H9 (cell line): ENCODE results near the gene ASIC3. TPM values are rescaled to one million over a fixed set of nuclear protein-coding genes. Genes with fewer than 3 reads are reported as not detected.

Source experiments
- DNase-seq: peaks from one replicate; pipeline ENCODE4 v3.0.0-alpha.2; 2017
- H2AFZ ChIP-seq: one replicate; pipeline ENCODE4 v1.6.1; 2013; ENCODE audit warnings: mild to moderate bottlenecking, low read length, control low read depth, moderate library complexity
- H2AK5ac ChIP-seq: 2 replicates; pipeline ENCODE4 v1.6.1; 2013; ENCODE audit warnings: low read length, control low read depth, mixed read lengths; ENCODE audit not compliant: insufficient read length
- H2BK120ac ChIP-seq: one replicate; pipeline ENCODE4 v1.6.1; 2013; ENCODE audit warnings: low read depth, mild to moderate bottlenecking, low read length, control low read depth, inconsistent platforms; ENCODE audit not compliant: poor library complexity, severe bottlenecking
- H2BK12ac ChIP-seq: 2 replicates; pipeline ENCODE4 v1.6.1; 2013; ENCODE audit warnings: low read length, control low read depth, mixed read lengths, low read depth; ENCODE audit not compliant: insufficient read length
- H2BK15ac ChIP-seq: 2 replicates; pipeline ENCODE4 v1.6.1; 2013; ENCODE audit warnings: low read depth, low read length, control low read depth
- H2BK20ac ChIP-seq: one replicate; pipeline ENCODE4 v1.6.1; 2013; ENCODE audit warnings: low read depth, mild to moderate bottlenecking, low read length, control low read depth, inconsistent platforms; ENCODE audit not compliant: poor library complexity, severe bottlenecking
- H2BK5ac ChIP-seq: 2 replicates; pipeline ENCODE4 v1.6.1; 2013; ENCODE audit warnings: low read length, control low read depth, mixed read lengths; ENCODE audit not compliant: insufficient read length
- H3K14ac ChIP-seq: 2 replicates; pipeline ENCODE4 v1.6.1; 2013; ENCODE audit warnings: low read length, control low read depth; ENCODE audit not compliant: insufficient read depth
- H3K18ac ChIP-seq: 2 replicates; pipeline ENCODE4 v1.6.1; 2013; ENCODE audit warnings: low read depth, mild to moderate bottlenecking, mixed read lengths, low read length, control low read depth; ENCODE audit not compliant: insufficient read length
- H3K23ac ChIP-seq: 2 replicates; pipeline ENCODE4 v1.6.1; 2013; ENCODE audit warnings: low read length, control low read depth, mixed read lengths, low read depth; ENCODE audit not compliant: insufficient read length
- H3K23me2 ChIP-seq: 2 replicates; pipeline ENCODE4 v1.6.1; 2013; ENCODE audit warnings: low read depth, mild to moderate bottlenecking, mixed read lengths, low read length, control low read depth; ENCODE audit not compliant: insufficient read length, poor library complexity, severe bottlenecking
- H3K27ac ChIP-seq: 2 replicates; pipeline ENCODE4 v1.5.1; 2013; ENCODE audit warnings: low read length, control low read depth, mixed read lengths, low read depth; ENCODE audit not compliant: insufficient read length
- H3K27me3 ChIP-seq: 2 replicates; pipeline ENCODE4 v1.6.1; 2013; ENCODE audit warnings: low read length, control low read depth, inconsistent platforms; ENCODE audit not compliant: insufficient read depth
- H3K4ac ChIP-seq: 2 replicates; pipeline ENCODE4 v1.6.1; 2013; ENCODE audit warnings: low read depth, mild to moderate bottlenecking, control low read depth, inconsistent platforms, low read length, moderate library complexity
- H3K4me1 ChIP-seq: 2 replicates; pipeline ENCODE4 v1.6.1; 2013; ENCODE audit warnings: low read length, control low read depth, inconsistent platforms; ENCODE audit not compliant: insufficient read depth
- H3K4me2 ChIP-seq: 2 replicates; pipeline ENCODE4 v1.6.1; 2013; ENCODE audit warnings: low read length, control low read depth, mixed read lengths; ENCODE audit not compliant: insufficient read length, insufficient read depth
- H3K56ac ChIP-seq: 2 replicates; pipeline ENCODE4 v1.6.1; 2013; ENCODE audit warnings: low read depth, mild to moderate bottlenecking, mixed read lengths, low read length, control low read depth; ENCODE audit not compliant: insufficient read length
- H3K79me1 ChIP-seq: 2 replicates; pipeline ENCODE4 v1.6.1; 2013; ENCODE audit warnings: low read depth, mild to moderate bottlenecking, moderate library complexity, low read length, control low read depth, inconsistent platforms; ENCODE audit not compliant: insufficient read depth, poor library complexity, severe bottlenecking
- H3K79me2 ChIP-seq: 2 replicates; pipeline ENCODE4 v1.6.1; 2013; ENCODE audit warnings: low read length, control low read depth, inconsistent platforms; ENCODE audit not compliant: insufficient read depth
- H3K9ac ChIP-seq: 2 replicates; pipeline ENCODE4 v1.6.1; 2013; ENCODE audit warnings: low read length, control low read depth, mixed read lengths; ENCODE audit not compliant: insufficient read length; ENCODE audit errors: extremely low read depth
- H3K9me3 ChIP-seq: one replicate; pipeline ENCODE4 v1.6.1; 2013; ENCODE audit warnings: low read depth, low read length, inconsistent platforms; ENCODE audit not compliant: control insufficient read depth
- H3T11ph ChIP-seq: one replicate; pipeline ENCODE4 v1.6.1; 2013; ENCODE audit warnings: mild to moderate bottlenecking, low read length, control low read depth, inconsistent platforms
- H4K20me1 ChIP-seq: one replicate; pipeline ENCODE4 v1.6.1; 2013; ENCODE audit not compliant: control insufficient read depth, insufficient read length, insufficient read depth
- H4K5ac ChIP-seq: 2 replicates; pipeline ENCODE4 v1.6.1; 2013; ENCODE audit warnings: low read depth, mild to moderate bottlenecking, mixed read lengths, low read length, control low read depth; ENCODE audit not compliant: insufficient read length
- H4K8ac ChIP-seq: replicated peaks from 2 replicates; pipeline ENCODE4 v1.6.1; 2013; ENCODE audit warnings: low read length, control low read depth, mixed read lengths, low read depth; ENCODE audit not compliant: insufficient read length
- H4K91ac ChIP-seq: 2 replicates; pipeline ENCODE4 v1.6.1; 2013; ENCODE audit warnings: low read depth, mild to moderate bottlenecking, moderate library complexity, mixed read lengths, low read length, control low read depth; ENCODE audit not compliant: insufficient read length
- H3K27ac Mint-ChIP-seq, 3 experiments: 2 replicates in 2 of 3; 3 replicates in 1 of 3; pipeline ENCODE4 v1.8.0; 2020 to 2021; ENCODE audit warnings: mixed read lengths in 3 of 3, mild to moderate bottlenecking in 1 of 3, moderate library complexity in 1 of 3
- H3K27me3 Mint-ChIP-seq: 2 replicates; pipeline ENCODE4 v1.8.0; 2021; ENCODE audit warnings: low read depth, mild to moderate bottlenecking, moderate library complexity, mixed read lengths
- H3K36me3 Mint-ChIP-seq, 3 experiments: 2 replicates in 2 of 3; 3 replicates in 1 of 3; pipeline ENCODE4 v1.8.0; 2020 to 2021; ENCODE audit warnings: low read depth in 3 of 3, mixed read lengths in 3 of 3; ENCODE audit not compliant: insufficient read depth in 1 of 3
- H3K4me1 Mint-ChIP-seq, 2 experiments: 2 replicates each; pipeline ENCODE4 v1.8.0; 2020; ENCODE audit warnings: mixed read lengths in 2 of 2
- H3K4me3 Mint-ChIP-seq, 2 experiments: 2 replicates in 1 of 2; 3 replicates in 1 of 2; pipeline ENCODE4 v1.8.0; 2020 to 2021; ENCODE audit warnings: mild to moderate bottlenecking in 2 of 2, mixed read lengths in 2 of 2, moderate library complexity in 1 of 2
- H3K9me3 Mint-ChIP-seq, 2 experiments: 2 replicates in 1 of 2; 3 replicates in 1 of 2; pipeline ENCODE4 v1.8.0; 2020; ENCODE audit warnings: mild to moderate bottlenecking in 2 of 2, mixed read lengths in 2 of 2, moderate library complexity in 1 of 2
- WGBS: extraction: QIAGEN DNeasy Blood & Tissue Kit; methylation state at CpG from one replicate; pipeline ENCODE4 v1.1.7; 2013; ENCODE audit warnings: missing lambda C conversion rate, low lambda C conversion rate, mixed read lengths; ENCODE audit not compliant: insufficient read length; ENCODE audit errors: extremely low coverage; 5-methylcytosine and 5-hydroxymethylcytosine counted together
- total RNA-seq: library from RNA; stranded (reverse); gene quantifications from 2 replicates; pipeline ENCODE4 v1.2.1, GENCODE V29; 2021
- TF ChIP-seq, protein P1 (sequence below): fragments of 200-600 bp; sonication (generic); conservative IDR thresholded peaks from 3 replicates; pipeline ENCODE4 v1.8.0; 2021; ENCODE audit warnings: antibody characterized with exemption, mild to moderate bottlenecking

The ASIC3 gene
- total RNA-seq, 1 experiment from 2014 or later = 1.7 TPM

DNA sequence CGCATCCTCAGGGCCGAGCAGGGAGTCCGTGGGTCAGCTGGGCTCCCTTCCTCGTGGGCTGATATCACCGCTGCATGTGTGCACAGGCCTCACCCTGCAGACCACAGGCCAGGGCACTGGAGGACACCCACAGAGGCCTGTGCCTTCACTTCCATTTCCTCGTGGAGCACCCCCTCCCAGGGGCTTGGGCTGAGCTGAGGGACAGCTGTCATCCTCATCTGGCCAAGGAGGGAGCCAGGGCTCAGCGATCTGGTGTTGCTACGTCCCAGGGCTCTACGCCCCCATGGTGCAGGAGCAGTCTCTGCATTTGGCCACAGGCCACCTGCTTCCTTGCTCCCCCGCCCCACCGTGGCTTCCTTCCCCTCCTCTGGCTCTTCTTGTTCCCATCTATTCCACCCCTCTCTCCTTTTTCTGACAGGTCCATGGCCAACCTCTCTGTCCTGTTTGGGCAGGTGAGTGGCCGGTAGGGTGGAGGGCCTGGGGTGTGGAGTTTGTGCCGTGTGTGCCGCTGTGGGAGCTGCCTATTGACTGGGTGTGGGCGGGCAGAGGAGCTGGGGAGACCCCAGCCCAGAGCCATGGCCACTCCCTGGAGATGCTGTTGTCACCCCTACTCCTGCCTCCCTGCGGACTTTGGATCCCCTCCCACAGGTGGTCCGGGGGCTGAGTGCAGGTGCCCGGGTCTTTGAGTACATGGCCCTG, 8.3 kb upstream of the ASIC3 start:
- no peaks in the 10 kb centered on the region for H4K20me1 ChIP-seq
- no peak overlapping the region for H2BK5ac ChIP-seq
- no peak overlapping the region for H3K27ac ChIP-seq
- H3K27me3 ChIP-seq = no peaks in the 10 kb centered on the region
- no peak for DNase-seq
- H3T11ph ChIP-seq = no peak overlapping the region
- H2BK20ac ChIP-seq = no peak overlapping the region
- H3K79me1 ChIP-seq = no peaks in the 10 kb centered on the region
- Mint-ChIP-seq H3K4me3 (no peak overlapping the region), H3K9me3 (no peaks in the 10 kb centered on the region; a peak in 1 of 5 replicates), H3K36me3 (peaks cover 0 to 5% (median 4%) of the 10 kb centered on the region in 3 experiments; a peak in 4 of 7 replicates), H3K4me1 (peaks cover 2% of the 10 kb centered on the region in 2 experiments; a peak in 1 of 4 replicates), H3K27ac (no peak overlapping the region), H3K27me3 (peaks cover 5% of the 10 kb centered on the region)
- no peak overlapping the region for H2AFZ ChIP-seq
- H2BK15ac ChIP-seq = no peak overlapping the region
- no peak overlapping the region for H3K4ac ChIP-seq
- H2BK12ac ChIP-seq = no peak overlapping the region
- H2AK5ac ChIP-seq = no peak overlapping the region
- H3K79me2 ChIP-seq = no peaks in the 10 kb centered on the region
- H2BK120ac ChIP-seq = no peak overlapping the region
- no peak overlapping the region for H4K5ac ChIP-seq
- no peak overlapping the region for H3K9ac ChIP-seq
- no peak overlapping the region for H4K91ac ChIP-seq
- H3K4me2 ChIP-seq = no peak overlapping the region
- no peaks in the 10 kb centered on the region for H3K23me2 ChIP-seq
- H3K4me1 ChIP-seq = no peaks in the 10 kb centered on the region
- H4K8ac ChIP-seq = no peak overlapping the region
- no peak overlapping the region for H3K14ac ChIP-seq
- TF ChIP-seq, protein P1, sequence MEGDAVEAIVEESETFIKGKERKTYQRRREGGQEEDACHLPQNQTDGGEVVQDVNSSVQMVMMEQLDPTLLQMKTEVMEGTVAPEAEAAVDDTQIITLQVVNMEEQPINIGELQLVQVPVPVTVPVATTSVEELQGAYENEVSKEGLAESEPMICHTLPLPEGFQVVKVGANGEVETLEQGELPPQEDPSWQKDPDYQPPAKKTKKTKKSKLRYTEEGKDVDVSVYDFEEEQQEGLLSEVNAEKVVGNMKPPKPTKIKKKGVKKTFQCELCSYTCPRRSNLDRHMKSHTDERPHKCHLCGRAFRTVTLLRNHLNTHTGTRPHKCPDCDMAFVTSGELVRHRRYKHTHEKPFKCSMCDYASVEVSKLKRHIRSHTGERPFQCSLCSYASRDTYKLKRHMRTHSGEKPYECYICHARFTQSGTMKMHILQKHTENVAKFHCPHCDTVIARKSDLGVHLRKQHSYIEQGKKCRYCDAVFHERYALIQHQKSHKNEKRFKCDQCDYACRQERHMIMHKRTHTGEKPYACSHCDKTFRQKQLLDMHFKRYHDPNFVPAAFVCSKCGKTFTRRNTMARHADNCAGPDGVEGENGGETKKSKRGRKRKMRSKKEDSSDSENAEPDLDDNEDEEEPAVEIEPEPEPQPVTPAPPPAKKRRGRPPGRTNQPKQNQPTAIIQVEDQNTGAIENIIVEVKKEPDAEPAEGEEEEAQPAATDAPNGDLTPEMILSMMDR = no peak
- no peak overlapping the region for H3K56ac ChIP-seq
- no CpG with 5 or more reads among the region's 18 CpGs for WGBS
- H3K23ac ChIP-seq = no peak overlapping the region
- no peak overlapping the region for H3K18ac ChIP-seq
- no peaks in the 10 kb centered on the region for H3K9me3 ChIP-seq
